Heart right ventricle (tissue), 16 donors: ENCODE measurements around the gene C1orf167. TPM values are rescaled to one million over a fixed set of nuclear protein-coding genes. Genes with fewer than 3 reads are reported as not detected.

Source experiments
- ATAC-seq, 8 donors: fragments of 200-7000 bp; cut with Tn5 transposase; one replicate each; pipeline ENCODE4 v1.9.1; 2020; ENCODE audit warnings: mild to moderate bottlenecking in 8 of 8, moderate library complexity in 8 of 8, moderate number of reproducible peaks in 1 of 8
- DNase-seq, 2 donors: peaks; one replicate each; pipeline ENCODE4 v3.0.0-alpha.2; 2020
- H3K27ac ChIP-seq, 10 donors: fragments of 200-600 bp; sonication (generic) in 2 of 10; one replicate each; pipeline versions ENCODE4 v1.5.0 to v1.8.0; 2020 to 2022; ENCODE audit warnings: mild to moderate bottlenecking in 3 of 10
- H3K27me3 ChIP-seq, 7 donors: fragments of 200-600 bp; one replicate each; pipeline ENCODE4 v1.8.0; 2021 to 2022; ENCODE audit warnings: mild to moderate bottlenecking in 2 of 7
- H3K36me3 ChIP-seq, 9 donors: fragments of 200-600 bp; sonication (generic) in 1 of 9; one replicate each; pipeline versions ENCODE4 v1.5.0 to v1.8.0; 2020 to 2022; ENCODE audit warnings: mild to moderate bottlenecking in 2 of 9
- H3K4me1 ChIP-seq, 9 donors: fragments of 200-600 bp; sonication (generic) in 1 of 9; one replicate each; pipeline versions ENCODE4 v1.5.0 to v1.8.0; 2020 to 2022; ENCODE audit warnings: mild to moderate bottlenecking in 4 of 9
- H3K4me3 ChIP-seq, 10 donors: fragments of 200-600 bp; sonication (generic) in 2 of 10; one replicate each; pipeline versions ENCODE4 v1.5.0 to v1.8.0; 2020 to 2022; ENCODE audit warnings: mild to moderate bottlenecking in 7 of 10, moderate library complexity in 2 of 10
- H3K9me3 ChIP-seq, 11 donors: fragments of 200-600 bp in 10 of 11; sonication (generic) in 2 of 11; one replicate each; pipeline versions ENCODE4 v1.5.0 to v1.8.0; 2013 to 2022; ENCODE audit warnings: mild to moderate bottlenecking in 2 of 11, control low read depth in 1 of 11, moderate library complexity in 1 of 11
- CTCF ChIP-seq, 9 donors: fragments of 200-600 bp; sonication (generic) in 2 of 9; IDR thresholded peaks; one replicate each; pipeline versions ENCODE4 v1.5.0 to v1.8.0; 2021 to 2022; ENCODE audit warnings: antibody characterized with exemption in 9 of 9, mild to moderate bottlenecking in 5 of 9, moderate library complexity in 1 of 9
- WGBS, 2 donors: extraction: QIAGEN DNeasy Blood & Tissue Kit; methylation state at CpG; one replicate each; pipeline ENCODE4 v1.1.7; 2013; ENCODE audit warnings: inconsistent platforms in 1 of 2; 5-methylcytosine and 5-hydroxymethylcytosine counted together
- intact Hi-C, 10 donors: fragments of 100-400 bp; cut with DNase I; formaldehyde crosslinking; loops; one replicate each; pipeline versions ENCODE4 v1.11.1 to v1.14.2; 2022
- polyA plus RNA-seq, 2 donors: library from polyadenylated mRNA; stranded (reverse); fragments of 200-250 nt; gene quantifications; one replicate each; pipeline ENCODE4 v1.2.3, GENCODE V29; 2013
- total RNA-seq, 10 donors: library from RNA; stranded (reverse); fragmentation: NEBNext Ultra II Directional in 3 of 10; extraction: Animal tissue kit (Norgen Biotek cat#: 25700) in 3 of 10; gene quantifications; one replicate each; pipeline versions ENCODE4 v1.2.1 to v1.2.4, GENCODE V29; 2021 to 2023
- donor health status: Arrhythmogenic right ventricular cardiomyopathy.
- donor health status: ischemic (EF 13 %, LVEDD 7.1; RV severe dilation, severe dysfunction).
- donor health status: healthy with polysubstance abuse.
- donor health status: DM: no; HTN: yes; CAD: no.
- donor health status: DM: no; HTN: no; CAD: no.
- donor health status: ischemic (EF 25% LVEDD 6.9; RV normal size, moderate dysfunction).
- donor health status: ischemic (EF 25% LVEDD 5.7; RV mildly dilated, moderate dysfunction).
- donor health status: healthy.
- donor health status: DM: yes; HTN: yes; CAD: no.
- donor health status: Ischemic cardiomyopathy.
- donor health status: ischemic (EF 35%, LVEDD 5.7; RV mildly dilated, moderate dysfunction).
- donor health status: nonischemic (EF 11% LVEDD 7.7; RV severe dilation, severe dysfunction).
- donor health status: DM: yes; HTN: yes; CAD: no.
- donor health status: PGD.
- donor health status: ischemic (EF 29% LVEDD 5.4; RV normal size, mild dysfunction).
- donor health status: nonischemic (EF 23%, LVEDD 6.1; RV moderate dilation, normal function).

C1orf167 gene
- total and polyA plus RNA-seq, 12 donors = 2.4 to 12.8 (median 5.7) TPM

- Histone ChIP-seq H3K36me3 (no peaks in the 10 kb centered on the region), H3K4me3 (no peak overlapping the region), H3K27me3 (peaks cover 0 to 10% (median 9%) of the 10 kb centered on the region in 7 donors), H3K9me3 (no peaks in the 10 kb centered on the region), H3K27ac (no peak overlapping the region), H3K4me1 (peaks cover 0 to 9% (median 2%) of the 10 kb centered on the region in 9 donors)
- intact Hi-C loops = no loop called here
- no peak for TF ChIP-seq CTCF (IDR thresholded peaks at IDR 0.05)
- no peak for ATAC-seq
- 94% methylated on average over 1 of the region's 1 CpG for WGBS, 2 donors
- DNase-seq = no peak
These were observed 4.9 kb upstream of the C1orf167 start for GRCh38 chr1:11757047-11757446.

- H3K36me3 ChIP-seq = no peaks in the 10 kb centered on the region
- H3K27ac ChIP-seq = no peak overlapping the region
- peaks cover 0 to 9% (median 3%) of the 10 kb centered on the region in 9 donors for H3K4me1 ChIP-seq
- no peak for TF ChIP-seq CTCF (IDR thresholded peaks at IDR 0.05)
- peaks cover 0 to 25% (median 19%) of the 10 kb centered on the region in 7 donors for H3K27me3 ChIP-seq
- no peak for ATAC-seq
- no peak overlapping the region for H3K4me3 ChIP-seq
- no peaks in the 10 kb centered on the region for H3K9me3 ChIP-seq
- DNase-seq = no peak
- intact Hi-C loops = no loop called here
- 91 to 97% methylated on average over 4 of the region's 4 CpGs for WGBS, 2 donors
These were observed 2.2 kb upstream of the C1orf167 start for GRCh38 chr1:11759791-11760190.

- H3K27me3 ChIP-seq = peaks cover 0 to 25% (median 19%) of the 10 kb centered on the region in 7 donors
- H3K36me3 ChIP-seq = no peaks in the 10 kb centered on the region
- ATAC-seq = no peak
- no peak for DNase-seq
- peaks cover 0 to 9% (median 3%) of the 10 kb centered on the region in 9 donors for H3K4me1 ChIP-seq
- no peak for TF ChIP-seq CTCF (IDR thresholded peaks at IDR 0.05)
- WGBS, 2 donors = 75 to 83% methylated on average over 6 of the region's 6 CpGs
- intact Hi-C loops = no loop called here
- no peak overlapping the region for H3K27ac ChIP-seq
- H3K4me3 ChIP-seq = no peak overlapping the region
- no peaks in the 10 kb centered on the region for H3K9me3 ChIP-seq
These were observed 708 bp upstream of the C1orf167 start for GRCh38 chr1:11761285-11761684.

GRCh38 chr1:11764115-11764514 lies 2.1 kb downstream of the C1orf167 start:
- Histone ChIP-seq H3K9me3 (no peaks in the 10 kb centered on the region), H3K4me3 (no peak overlapping the region), H3K4me1 (peaks cover 0 to 17% (median 11%) of the 10 kb centered on the region in 9 donors), H3K27me3 (peaks cover 0 to 25% (median 19%) of the 10 kb centered on the region in 7 donors), H3K27ac (no peak overlapping the region), H3K36me3 (no peaks in the 10 kb centered on the region)
- intact Hi-C loops = no loop called here
- DNase-seq (no peak), ATAC-seq (no peak)
- 81 to 98% methylated on average over 3 of the region's 3 CpGs for WGBS, 2 donors
- no peak for TF ChIP-seq CTCF (IDR thresholded peaks at IDR 0.05)
